Fibroblast of skin of scalp (primary cell): ENCODE data around the gene WDR31.

ENCODE experiments used
- DNase-seq: peaks from one replicate; pipeline ENCODE4 v3.0.0-alpha.2; 2013

The WDR31 gene

GRCh38 chr9:113293285-113293878 is 46.7 kb downstream of the WDR31 start:
- DNase-seq: peak; percentile 75

GRCh38 chr9:113290052-113290607 is 49.9 kb downstream of the WDR31 start:
- no peak for DNase-seq

- DNase-seq: no peak
Measured at GRCh38 chr9:113289091-113289490, 51.0 kb downstream of the WDR31 start.

GRCh38 chr9:113281356-113281755 is 58.7 kb downstream of the WDR31 start:
- no peak for DNase-seq

- DNase-seq: no peak
Measured at GRCh38 chr9:113278840-113279239, 61.2 kb downstream of the WDR31 start.

- peak; percentile 99 for DNase-seq
Measured at GRCh38 chr9:113275157-113276131, 64.6 kb downstream of the WDR31 start, which contains the start of the genes CDC26 and PRPF4. Gene CDC26 (minus strand): TSS chr9:113275572. CDS start chr9:113272507, 3,065 bp downstream. Gene PRPF4 (plus strand): TSS chr9:113275658. CDS start chr9:113275744, 86 bp downstream.

GRCh38 chr9:113274474-113275156 is 65.5 kb downstream of the WDR31 start:
- peak; percentile 64 for DNase-seq

- DNase-seq: no peak
Measured at GRCh38 chr9:113269871-113270270, 70.2 kb downstream of the WDR31 start.

GRCh38 chr9:113269355-113269754 is 70.7 kb downstream of the WDR31 start:
- no peak for DNase-seq

- DNase-seq: no peak
Measured at GRCh38 chr9:113267911-113268566, 72.0 kb downstream of the WDR31 start.

GRCh38 chr9:113266174-113266573 is 73.9 kb downstream of the WDR31 start:
- DNase-seq: no peak
